ENCODE measurements around the gene COL4A2.

Gene COL4A2

GRCh38 chr13:110403721-110404120 lies 96.6 kb downstream of the COL4A2 start:
- no peak overlapping the region for H3K4me3 ChIP-seq (ENCODE audit: low read depth, low read length)
- TF ChIP-seq CTCF (IDR thresholded peaks at IDR 0.05; ENCODE audit: low read depth, low read length, missing control alignments): no peak
- in situ Hi-C loops (cut with HindIII; ENCODE audit: low pct_ligation_motif_present, low sequenced_read_pairs): no loop called here
- DNase-seq: no peak
- H3K27ac ChIP-seq: peak overlapping the region; percentile 100
- H3K36me3 ChIP-seq (replicated peaks): peaks cover 21% of the 10 kb centered on the region
- H3K27me3 ChIP-seq (replicated peaks): no peaks in the 10 kb centered on the region

- TF ChIP-seq CTCF (IDR thresholded peaks at IDR 0.05; ENCODE audit: low read depth, low read length, missing control alignments): no peak
- Histone ChIP-seq H3K36me3 (replicated peaks) (peaks cover 24% of the 10 kb centered on the region), H3K4me3 (ENCODE audit: low read depth, low read length) (no peak overlapping the region), H3K27me3 (replicated peaks) (no peaks in the 10 kb centered on the region), H3K27ac (peak overlapping the region; percentile 100)
- no peak for DNase-seq
- in situ Hi-C loops (cut with HindIII; ENCODE audit: low pct_ligation_motif_present, low sequenced_read_pairs): no loop called here
Observed at GRCh38 chr13:110404321-110404720, 97.2 kb downstream of the COL4A2 start.

GRCh38 chr13:110405597-110406450 lies 98.7 kb downstream of the COL4A2 start:
- H3K4me3 ChIP-seq (ENCODE audit: low read depth, low read length): no peak overlapping the region
- peaks cover 31% of the 10 kb centered on the region for H3K36me3 ChIP-seq (replicated peaks)
- peak; percentile 3 for TF ChIP-seq CTCF (IDR thresholded peaks at IDR 0.05; ENCODE audit: low read depth, low read length, missing control alignments)
- peak overlapping the region; percentile 100 for H3K27ac ChIP-seq
- in situ Hi-C loops (cut with HindIII; ENCODE audit: low pct_ligation_motif_present, low sequenced_read_pairs): no loop called here
- no peak for DNase-seq
- H3K27me3 ChIP-seq (replicated peaks): no peaks in the 10 kb centered on the region

GRCh38 chr13:110407021-110407420 lies 99.9 kb downstream of the COL4A2 start:
- peak overlapping the region; percentile 100 for H3K27ac ChIP-seq
- H3K4me3 ChIP-seq (ENCODE audit: low read depth, low read length): no peak overlapping the region
- DNase-seq: no peak
- no peaks in the 10 kb centered on the region for H3K27me3 ChIP-seq (replicated peaks)
- in situ Hi-C loops (cut with HindIII; ENCODE audit: low pct_ligation_motif_present, low sequenced_read_pairs): no loop called here
- H3K36me3 ChIP-seq (replicated peaks): peaks cover 42% of the 10 kb centered on the region
- peak; percentile 12 for TF ChIP-seq CTCF (IDR thresholded peaks at IDR 0.05; ENCODE audit: low read depth, low read length, missing control alignments)

GRCh38 chr13:110407531-110407930 lies 100.4 kb downstream of the COL4A2 start:
- Histone ChIP-seq H3K4me3 (ENCODE audit: low read depth, low read length) (no peak overlapping the region), H3K27me3 (replicated peaks) (no peaks in the 10 kb centered on the region), H3K36me3 (replicated peaks) (peaks cover 42% of the 10 kb centered on the region), H3K27ac (peak overlapping the region; percentile 100)
- in situ Hi-C loops (cut with HindIII; ENCODE audit: low pct_ligation_motif_present, low sequenced_read_pairs): no loop called here
- TF ChIP-seq CTCF (IDR thresholded peaks at IDR 0.05; ENCODE audit: low read depth, low read length, missing control alignments): no peak
- no peak for DNase-seq
